GM23338 (cell line): Measurements from ENCODE around the gene TTBK1. TPM values are rescaled to one million over a fixed set of nuclear protein-coding genes. Genes with fewer than 3 reads are reported as not detected.

Experiments
- ATAC-seq: fragments of 200-7000 bp; cut with Tn5 transposase; 3 replicates; pipeline ENCODE4 v1.9.1; 2020
- DNase-seq: peaks from one replicate; pipeline ENCODE4 v3.0.0-alpha.2; 2015; ENCODE audit warnings: low spot score
- H2AFZ ChIP-seq: fragments of 200-600 bp; sonication (generic); 2 replicates; pipeline ENCODE4 v1.8.0; 2016; ENCODE audit warnings: antibody characterized with exemption, mild to moderate bottlenecking, moderate library complexity
- H3F3A ChIP-seq: fragments of 200-600 bp; sonication (generic); replicated peaks from 2 replicates; pipeline ENCODE4 v1.8.0; 2017; ENCODE audit warnings: antibody characterized with exemption, mixed run types, low read depth
- H3K27ac ChIP-seq: fragments of 200-600 bp; sonication (generic); 2 replicates; pipeline ENCODE4 v1.6.1; 2016; ENCODE audit warnings: low read depth
- H3K27me3 ChIP-seq: fragments of 200-600 bp; sonication (generic); 2 replicates; pipeline ENCODE4 v1.8.0; 2016; ENCODE audit warnings: mild to moderate bottlenecking, mixed run types, moderate library complexity; ENCODE audit not compliant: insufficient read depth
- H3K36me3 ChIP-seq: fragments of 200-600 bp; sonication (generic); 2 replicates; pipeline ENCODE4 v1.8.0; 2016; ENCODE audit warnings: mild to moderate bottlenecking; ENCODE audit not compliant: insufficient read depth
- H3K4me1 ChIP-seq: fragments of 200-600 bp; sonication (generic); 2 replicates; pipeline ENCODE4 v1.8.0; 2016; ENCODE audit warnings: mild to moderate bottlenecking, moderate library complexity; ENCODE audit not compliant: insufficient read depth
- H3K4me2 ChIP-seq: fragments of 200-600 bp; sonication (generic); 2 replicates; pipeline ENCODE4 v1.7.1; 2017; ENCODE audit warnings: mixed run types
- H3K4me3 ChIP-seq: fragments of 200-600 bp; sonication (generic); 2 replicates; pipeline ENCODE4 v1.6.1; 2016; ENCODE audit warnings: mixed run types
- H3K79me2 ChIP-seq: fragments of 200-600 bp; sonication (generic); replicated peaks from 2 replicates; pipeline ENCODE4 v1.8.0; 2017; ENCODE audit warnings: mild to moderate bottlenecking; ENCODE audit not compliant: insufficient read depth
- H3K9me2 ChIP-seq: fragments of 200-600 bp; sonication (generic); 2 replicates; pipeline ENCODE4 v1.8.0; 2017; ENCODE audit not compliant: insufficient read depth
- H4K20me1 ChIP-seq: fragments of 200-600 bp; sonication (generic); replicated peaks from 2 replicates; pipeline ENCODE4 v1.8.0; 2017; ENCODE audit warnings: mild to moderate bottlenecking; ENCODE audit not compliant: insufficient read depth
- H3K27ac Mint-ChIP-seq: 2 replicates; pipeline ENCODE4 v1.8.0; 2020; ENCODE audit warnings: inconsistent platforms, mild to moderate bottlenecking, moderate library complexity, mixed read lengths
- H3K27me3 Mint-ChIP-seq: 3 replicates; pipeline ENCODE4 v1.8.0; 2022; ENCODE audit warnings: low read depth, mild to moderate bottlenecking, moderate library complexity, mixed read lengths, inconsistent platforms; ENCODE audit not compliant: insufficient read depth, poor library complexity
- H3K36me3 Mint-ChIP-seq: 3 replicates; pipeline ENCODE4 v1.8.0; 2021; ENCODE audit warnings: low read depth, mild to moderate bottlenecking, inconsistent platforms, moderate library complexity, mixed read lengths
- H3K4me1 Mint-ChIP-seq: 3 replicates; pipeline ENCODE4 v1.8.0; 2020; ENCODE audit warnings: mild to moderate bottlenecking, inconsistent platforms, mixed read lengths
- H3K4me3 Mint-ChIP-seq: 3 replicates; pipeline ENCODE4 v1.8.0; 2021; ENCODE audit warnings: moderate library complexity, mild to moderate bottlenecking, inconsistent platforms, mixed read lengths
- H3K9me3 Mint-ChIP-seq: 3 replicates; pipeline ENCODE4 v1.8.0; 2020; ENCODE audit warnings: moderate library complexity, mild to moderate bottlenecking, inconsistent platforms, mixed read lengths
- CREB1 ChIP-seq: fragments of 250-450 bp; sonication (Bioruptor Pico); IDR thresholded peaks from 2 replicates; pipeline ENCODE4 v1.5.0; 2020; ENCODE audit warnings: low read depth, mild to moderate bottlenecking, moderate library complexity
- EZH2 ChIP-seq: fragments of 200-600 bp; sonication (generic); IDR thresholded peaks from one replicate; pipeline ENCODE4 v1.8.0; 2017; ENCODE audit warnings: antibody characterized with exemption, mild to moderate bottlenecking, low read depth; ENCODE audit not compliant: unreplicated experiment
- EZH2phosphoT487 ChIP-seq: fragments of 200-600 bp; sonication (generic); IDR thresholded peaks from one replicate; pipeline ENCODE4 v1.8.1; 2018; ENCODE audit warnings: antibody characterized with exemption; ENCODE audit not compliant: unreplicated experiment
- JUNB ChIP-seq: IDR thresholded peaks from one replicate; pipeline ENCODE4 v1.6.1; 2016; ENCODE audit warnings: antibody characterized with exemption; ENCODE audit not compliant: unreplicated experiment
- NANOG ChIP-seq: IDR thresholded peaks from 2 replicates; pipeline ENCODE4 v1.6.1; 2016; ENCODE audit warnings: antibody characterized with exemption, borderline replicate concordance
- POLR2AphosphoS5 ChIP-seq: IDR thresholded peaks from 2 replicates; pipeline ENCODE4 v1.6.1; 2016; ENCODE audit warnings: antibody characterized with exemption, low read depth
- STAT1 ChIP-seq: IDR thresholded peaks from one replicate; pipeline ENCODE4 v1.6.1; 2016; ENCODE audit warnings: antibody characterized with exemption; ENCODE audit not compliant: unreplicated experiment
- ZNF114 ChIP-seq: fragments of 250-450 bp; sonication (Bioruptor Pico); IDR thresholded peaks from 2 replicates; pipeline ENCODE4 v1.5.0; 2020; ENCODE audit warnings: mild to moderate bottlenecking, moderate library complexity
- ZNF331 ChIP-seq: fragments of 250-450 bp; sonication (Bioruptor Pico); IDR thresholded peaks from 2 replicates; pipeline ENCODE4 v1.5.0; 2020; ENCODE audit warnings: low read depth, mild to moderate bottlenecking, moderate library complexity
- polyA plus RNA-seq: library from polyadenylated mRNA; unstranded; fragments of >200 nt; fragmentation: Nextera tagmentation; extraction: Ambion mirVana; gene quantifications from 2 replicates; pipeline ENCODE4 v1.2.1, GENCODE V29; 2016
- total RNA-seq: library from RNA; depleted of rRNA; stranded (reverse); fragments of >200 nt; shearing (Covaris generic); gene quantifications from 2 replicates; pipeline ENCODE4 v1.2.3, GENCODE V29; 2014
- TF ChIP-seq, protein P1 (sequence below): IDR thresholded peaks from 2 replicates; pipeline ENCODE4 v1.6.1; 2016; ENCODE audit warnings: antibody characterized with exemption
- TF ChIP-seq, protein P2 (sequence below), 2 experiments: fragments of 200-600 bp in 1 of 2; sonication (generic) in 1 of 2; conservative IDR thresholded peaks; 2 replicates each; pipeline versions ENCODE4 v1.5.1 to v1.6.1; 2016 to 2017; ENCODE audit warnings: antibody characterized with exemption in 2 of 2, low read depth in 2 of 2, mild to moderate bottlenecking in 2 of 2, moderate library complexity in 1 of 2
- TF ChIP-seq, protein P3 (sequence below): fragments of 250-450 bp; sonication (Bioruptor Pico); IDR thresholded peaks from 2 replicates; pipeline ENCODE4 v1.5.0; 2020; ENCODE audit warnings: mild to moderate bottlenecking, moderate library complexity
- TF ChIP-seq, protein P4 (sequence below): IDR thresholded peaks from one replicate; pipeline ENCODE4 v1.6.1; 2018; ENCODE audit warnings: antibody characterized with exemption; ENCODE audit not compliant: unreplicated experiment

The TTBK1 gene
- total and polyA plus RNA-seq, 2 experiments from 2014 or later, result 0.29 to 1.1 TPM

DNA sequence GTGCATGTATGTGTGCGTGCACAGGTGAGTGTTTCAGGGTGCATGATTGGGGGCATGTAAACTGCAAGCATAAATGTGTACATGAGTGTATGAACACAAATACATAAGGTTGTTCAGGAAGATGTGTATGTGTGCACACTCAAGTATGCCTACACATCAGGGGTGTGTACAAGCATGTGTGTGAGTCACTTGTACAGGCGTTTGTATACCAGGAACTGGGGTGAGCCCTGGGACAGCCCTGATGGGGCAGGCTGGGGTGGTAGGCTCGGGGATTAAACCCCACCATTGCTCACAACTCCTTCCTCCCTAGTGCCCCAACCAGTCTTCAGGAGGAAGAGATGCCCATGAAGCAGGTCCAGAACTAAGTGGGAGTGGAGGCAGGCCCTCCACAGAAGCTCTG, 61.1 kb downstream of the TTBK1 start:
- H3K27me3 Mint-ChIP-seq, result peaks cover 7% of the 10 kb centered on the region
- no peaks in the 10 kb centered on the region for H3K27me3 ChIP-seq
- H3K4me1 ChIP-seq, result peaks cover 19% of the 10 kb centered on the region; the same call in 1 of the 2 replicates
- H3K4me2 ChIP-seq, result no peak overlapping the region
- no peak overlapping the region for H3K4me3 ChIP-seq
- ATAC-seq (no peak), DNase-seq (no peak)
- no peaks in the 10 kb centered on the region for H3F3A ChIP-seq
- H3K36me3 ChIP-seq, result no peaks in the 10 kb centered on the region
- H3K4me1 Mint-ChIP-seq, result peaks cover 23% of the 10 kb centered on the region
- H3K36me3 Mint-ChIP-seq, result peaks cover 11% of the 10 kb centered on the region; the same call in 1 of the 3 replicates
- H2AFZ ChIP-seq, result no peak overlapping the region
- no peaks in the 10 kb centered on the region for H4K20me1 ChIP-seq
- no peaks in the 10 kb centered on the region for H3K9me3 Mint-ChIP-seq
- no peak overlapping the region for H3K4me3 Mint-ChIP-seq
- H3K9me2 ChIP-seq, result no peaks in the 10 kb centered on the region
- H3K27ac ChIP-seq, result no peak overlapping the region
- TF ChIP-seq EZH2phosphoT487, result no peak
- TF ChIP-seq, protein P1, sequence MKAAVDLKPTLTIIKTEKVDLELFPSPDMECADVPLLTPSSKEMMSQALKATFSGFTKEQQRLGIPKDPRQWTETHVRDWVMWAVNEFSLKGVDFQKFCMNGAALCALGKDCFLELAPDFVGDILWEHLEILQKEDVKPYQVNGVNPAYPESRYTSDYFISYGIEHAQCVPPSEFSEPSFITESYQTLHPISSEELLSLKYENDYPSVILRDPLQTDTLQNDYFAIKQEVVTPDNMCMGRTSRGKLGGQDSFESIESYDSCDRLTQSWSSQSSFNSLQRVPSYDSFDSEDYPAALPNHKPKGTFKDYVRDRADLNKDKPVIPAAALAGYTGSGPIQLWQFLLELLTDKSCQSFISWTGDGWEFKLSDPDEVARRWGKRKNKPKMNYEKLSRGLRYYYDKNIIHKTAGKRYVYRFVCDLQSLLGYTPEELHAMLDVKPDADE, result no peak
- no peak for TF ChIP-seq STAT1
- no peak for TF ChIP-seq ZNF114
- no peak for TF ChIP-seq JUNB
- no peak for TF ChIP-seq EZH2
- no peak for TF ChIP-seq CREB1 (CRISPR knock-in tag)
- TF ChIP-seq, protein P2, sequence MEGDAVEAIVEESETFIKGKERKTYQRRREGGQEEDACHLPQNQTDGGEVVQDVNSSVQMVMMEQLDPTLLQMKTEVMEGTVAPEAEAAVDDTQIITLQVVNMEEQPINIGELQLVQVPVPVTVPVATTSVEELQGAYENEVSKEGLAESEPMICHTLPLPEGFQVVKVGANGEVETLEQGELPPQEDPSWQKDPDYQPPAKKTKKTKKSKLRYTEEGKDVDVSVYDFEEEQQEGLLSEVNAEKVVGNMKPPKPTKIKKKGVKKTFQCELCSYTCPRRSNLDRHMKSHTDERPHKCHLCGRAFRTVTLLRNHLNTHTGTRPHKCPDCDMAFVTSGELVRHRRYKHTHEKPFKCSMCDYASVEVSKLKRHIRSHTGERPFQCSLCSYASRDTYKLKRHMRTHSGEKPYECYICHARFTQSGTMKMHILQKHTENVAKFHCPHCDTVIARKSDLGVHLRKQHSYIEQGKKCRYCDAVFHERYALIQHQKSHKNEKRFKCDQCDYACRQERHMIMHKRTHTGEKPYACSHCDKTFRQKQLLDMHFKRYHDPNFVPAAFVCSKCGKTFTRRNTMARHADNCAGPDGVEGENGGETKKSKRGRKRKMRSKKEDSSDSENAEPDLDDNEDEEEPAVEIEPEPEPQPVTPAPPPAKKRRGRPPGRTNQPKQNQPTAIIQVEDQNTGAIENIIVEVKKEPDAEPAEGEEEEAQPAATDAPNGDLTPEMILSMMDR (conservative IDR thresholded peaks at IDR 0.05; ENCODE audit: low read depth in 2 of 2), result no peak
- no peak for TF ChIP-seq NANOG
- TF ChIP-seq ZNF331, result no peak
- TF ChIP-seq, protein P3, sequence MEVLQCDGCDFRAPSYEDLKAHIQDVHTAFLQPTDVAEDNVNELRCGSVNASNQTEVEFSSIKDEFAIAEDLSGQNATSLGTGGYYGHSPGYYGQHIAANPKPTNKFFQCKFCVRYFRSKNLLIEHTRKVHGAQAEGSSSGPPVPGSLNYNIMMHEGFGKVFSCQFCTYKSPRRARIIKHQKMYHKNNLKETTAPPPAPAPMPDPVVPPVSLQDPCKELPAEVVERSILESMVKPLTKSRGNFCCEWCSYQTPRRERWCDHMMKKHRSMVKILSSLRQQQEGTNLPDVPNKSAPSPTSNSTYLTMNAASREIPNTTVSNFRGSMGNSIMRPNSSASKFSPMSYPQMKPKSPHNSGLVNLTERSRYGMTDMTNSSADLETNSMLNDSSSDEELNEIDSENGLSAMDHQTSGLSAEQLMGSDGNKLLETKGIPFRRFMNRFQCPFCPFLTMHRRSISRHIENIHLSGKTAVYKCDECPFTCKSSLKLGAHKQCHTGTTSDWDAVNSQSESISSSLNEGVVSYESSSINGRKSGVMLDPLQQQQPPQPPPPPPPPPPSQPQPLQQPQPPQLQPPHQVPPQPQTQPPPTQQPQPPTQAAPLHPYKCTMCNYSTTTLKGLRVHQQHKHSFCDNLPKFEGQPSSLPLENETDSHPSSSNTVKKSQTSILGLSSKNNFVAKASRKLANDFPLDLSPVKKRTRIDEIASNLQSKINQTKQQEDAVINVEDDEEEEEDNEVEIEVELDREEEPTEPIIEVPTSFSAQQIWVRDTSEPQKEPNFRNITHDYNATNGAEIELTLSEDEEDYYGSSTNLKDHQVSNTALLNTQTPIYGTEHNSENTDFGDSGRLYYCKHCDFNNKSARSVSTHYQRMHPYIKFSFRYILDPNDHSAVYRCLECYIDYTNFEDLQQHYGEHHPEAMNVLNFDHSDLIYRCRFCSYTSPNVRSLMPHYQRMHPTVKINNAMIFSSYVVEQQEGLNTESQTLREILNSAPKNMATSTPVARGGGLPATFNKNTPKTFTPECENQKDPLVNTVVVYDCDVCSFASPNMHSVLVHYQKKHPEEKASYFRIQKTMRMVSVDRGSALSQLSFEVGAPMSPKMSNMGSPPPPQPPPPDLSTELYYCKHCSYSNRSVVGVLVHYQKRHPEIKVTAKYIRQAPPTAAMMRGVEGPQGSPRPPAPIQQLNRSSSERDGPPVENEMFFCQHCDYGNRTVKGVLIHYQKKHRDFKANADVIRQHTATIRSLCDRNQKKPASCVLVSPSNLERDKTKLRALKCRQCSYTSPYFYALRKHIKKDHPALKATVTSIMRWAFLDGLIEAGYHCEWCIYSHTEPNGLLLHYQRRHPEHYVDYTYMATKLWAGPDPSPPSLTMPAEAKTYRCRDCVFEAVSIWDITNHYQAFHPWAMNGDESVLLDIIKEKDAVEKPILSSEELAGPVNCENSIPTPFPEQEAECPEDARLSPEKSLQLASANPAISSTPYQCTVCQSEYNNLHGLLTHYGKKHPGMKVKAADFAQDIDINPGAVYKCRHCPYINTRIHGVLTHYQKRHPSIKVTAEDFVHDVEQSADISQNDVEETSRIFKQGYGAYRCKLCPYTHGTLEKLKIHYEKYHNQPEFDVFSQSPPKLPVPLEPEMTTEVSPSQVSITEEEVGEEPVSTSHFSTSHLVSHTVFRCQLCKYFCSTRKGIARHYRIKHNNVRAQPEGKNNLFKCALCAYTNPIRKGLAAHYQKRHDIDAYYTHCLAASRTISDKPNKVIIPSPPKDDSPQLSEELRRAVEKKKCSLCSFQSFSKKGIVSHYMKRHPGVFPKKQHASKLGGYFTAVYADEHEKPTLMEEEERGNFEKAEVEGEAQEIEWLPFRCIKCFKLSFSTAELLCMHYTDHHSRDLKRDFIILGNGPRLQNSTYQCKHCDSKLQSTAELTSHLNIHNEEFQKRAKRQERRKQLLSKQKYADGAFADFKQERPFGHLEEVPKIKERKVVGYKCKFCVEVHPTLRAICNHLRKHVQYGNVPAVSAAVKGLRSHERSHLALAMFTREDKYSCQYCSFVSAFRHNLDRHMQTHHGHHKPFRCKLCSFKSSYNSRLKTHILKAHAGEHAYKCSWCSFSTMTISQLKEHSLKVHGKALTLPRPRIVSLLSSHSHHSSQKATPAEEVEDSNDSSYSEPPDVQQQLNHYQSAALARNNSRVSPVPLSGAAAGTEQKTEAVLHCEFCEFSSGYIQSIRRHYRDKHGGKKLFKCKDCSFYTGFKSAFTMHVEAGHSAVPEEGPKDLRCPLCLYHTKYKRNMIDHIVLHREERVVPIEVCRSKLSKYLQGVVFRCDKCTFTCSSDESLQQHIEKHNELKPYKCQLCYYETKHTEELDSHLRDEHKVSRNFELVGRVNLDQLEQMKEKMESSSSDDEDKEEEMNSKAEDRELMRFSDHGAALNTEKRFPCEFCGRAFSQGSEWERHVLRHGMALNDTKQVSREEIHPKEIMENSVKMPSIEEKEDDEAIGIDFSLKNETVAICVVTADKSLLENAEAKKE, result no peak
- no peak for TF ChIP-seq POLR2AphosphoS5
- TF ChIP-seq, protein P4, sequence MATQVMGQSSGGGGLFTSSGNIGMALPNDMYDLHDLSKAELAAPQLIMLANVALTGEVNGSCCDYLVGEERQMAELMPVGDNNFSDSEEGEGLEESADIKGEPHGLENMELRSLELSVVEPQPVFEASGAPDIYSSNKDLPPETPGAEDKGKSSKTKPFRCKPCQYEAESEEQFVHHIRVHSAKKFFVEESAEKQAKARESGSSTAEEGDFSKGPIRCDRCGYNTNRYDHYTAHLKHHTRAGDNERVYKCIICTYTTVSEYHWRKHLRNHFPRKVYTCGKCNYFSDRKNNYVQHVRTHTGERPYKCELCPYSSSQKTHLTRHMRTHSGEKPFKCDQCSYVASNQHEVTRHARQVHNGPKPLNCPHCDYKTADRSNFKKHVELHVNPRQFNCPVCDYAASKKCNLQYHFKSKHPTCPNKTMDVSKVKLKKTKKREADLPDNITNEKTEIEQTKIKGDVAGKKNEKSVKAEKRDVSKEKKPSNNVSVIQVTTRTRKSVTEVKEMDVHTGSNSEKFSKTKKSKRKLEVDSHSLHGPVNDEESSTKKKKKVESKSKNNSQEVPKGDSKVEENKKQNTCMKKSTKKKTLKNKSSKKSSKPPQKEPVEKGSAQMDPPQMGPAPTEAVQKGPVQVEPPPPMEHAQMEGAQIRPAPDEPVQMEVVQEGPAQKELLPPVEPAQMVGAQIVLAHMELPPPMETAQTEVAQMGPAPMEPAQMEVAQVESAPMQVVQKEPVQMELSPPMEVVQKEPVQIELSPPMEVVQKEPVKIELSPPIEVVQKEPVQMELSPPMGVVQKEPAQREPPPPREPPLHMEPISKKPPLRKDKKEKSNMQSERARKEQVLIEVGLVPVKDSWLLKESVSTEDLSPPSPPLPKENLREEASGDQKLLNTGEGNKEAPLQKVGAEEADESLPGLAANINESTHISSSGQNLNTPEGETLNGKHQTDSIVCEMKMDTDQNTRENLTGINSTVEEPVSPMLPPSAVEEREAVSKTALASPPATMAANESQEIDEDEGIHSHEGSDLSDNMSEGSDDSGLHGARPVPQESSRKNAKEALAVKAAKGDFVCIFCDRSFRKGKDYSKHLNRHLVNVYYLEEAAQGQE, result no peak
- no peaks in the 10 kb centered on the region for H3K79me2 ChIP-seq
- no peak overlapping the region for H3K27ac Mint-ChIP-seq
